ENCODE results near the gene MTCL1.

The MTCL1 gene

GRCh38 chr18:8705238-8705960 lies at the start of gene MTCL1:
TSS of gene MTCL1 (plus strand) at chr18:8705556. CDS start at chr18:8705661, 105 bp downstream.
- DNase-seq (ENCODE audit: low read depth): no peak

GRCh38 chr18:8656232-8656631 lies 49.1 kb upstream of the MTCL1 start:
- DNase-seq (ENCODE audit: low read depth): no peak

GRCh38 chr18:8657050-8657820 lies 48.1 kb upstream of the MTCL1 start:
- no peak for DNase-seq (ENCODE audit: low read depth)

GRCh38 chr18:8657873-8658470 lies 47.4 kb upstream of the MTCL1 start:
- no peak for DNase-seq (ENCODE audit: low read depth)

GRCh38 chr18:8658858-8659485 lies 46.4 kb upstream of the MTCL1 start:
- DNase-seq (ENCODE audit: low read depth): no peak

GRCh38 chr18:8659609-8660242 lies 45.6 kb upstream of the MTCL1 start:
- DNase-seq (ENCODE audit: low read depth): no peak

- DNase-seq (ENCODE audit: low read depth): no peak
Observed at GRCh38 chr18:8660316-8660715, 45.0 kb upstream of the MTCL1 start.

- DNase-seq (ENCODE audit: low read depth): no peak
Observed at GRCh38 chr18:8661754-8662559, 43.4 kb upstream of the MTCL1 start.

GRCh38 chr18:8662560-8663255 lies 42.6 kb upstream of the MTCL1 start:
- no peak for DNase-seq (ENCODE audit: low read depth)

GRCh38 chr18:8667846-8668245 lies 37.5 kb upstream of the MTCL1 start:
- no peak for DNase-seq (ENCODE audit: low read depth)

GRCh38 chr18:8668381-8668780 lies 37.0 kb upstream of the MTCL1 start:
- DNase-seq (ENCODE audit: low read depth): no peak

GRCh38 chr18:8669571-8669970 lies 35.8 kb upstream of the MTCL1 start:
- DNase-seq (ENCODE audit: low read depth): no peak

- DNase-seq (ENCODE audit: low read depth): no peak
Observed at GRCh38 chr18:8673256-8674209, 31.8 kb upstream of the MTCL1 start.

GRCh38 chr18:8675057-8675456 lies 30.3 kb upstream of the MTCL1 start:
- no peak for DNase-seq (ENCODE audit: low read depth)

- DNase-seq (ENCODE audit: low read depth): no peak
Observed at GRCh38 chr18:8681196-8681595, 24.2 kb upstream of the MTCL1 start.

GRCh38 chr18:8684577-8684976 lies 20.8 kb upstream of the MTCL1 start:
- no peak for DNase-seq (ENCODE audit: low read depth)

- DNase-seq (ENCODE audit: low read depth): no peak
Observed at GRCh38 chr18:8685141-8685913, 20.0 kb upstream of the MTCL1 start.

GRCh38 chr18:8685914-8686216 lies 19.5 kb upstream of the MTCL1 start:
- DNase-seq (ENCODE audit: low read depth): no peak

- no peak for DNase-seq (ENCODE audit: low read depth)
Observed at GRCh38 chr18:8686611-8687010, 18.7 kb upstream of the MTCL1 start.

Measured in activated T-cell treated with anti-CD3 and anti-CD28 coated beads for 24 hours (primary cell).